IMR-90 (cell line): Measurements from ENCODE around the gene JADE2. TPM values are rescaled to one million over a fixed set of nuclear protein-coding genes. Genes with fewer than 3 reads are reported as not detected.

Experiments used
- ATAC-seq: fragments of 200-7000 bp; cut with Tn5 transposase; 2 replicates; pipeline ENCODE4 v1.9.1; 2020; ENCODE audit warnings: low read depth, mild to moderate bottlenecking, moderate library complexity
- BruUV-seq: library from RNA; stranded (reverse); fragments of 400-500 nt; replicated peaks from 2 replicates; lab custom pipeline; 2021; lab: Mats Ljungman, UMichigan
- CTCF ChIA-PET: fragments of 300-600 bp; formaldehyde crosslinking; extraction: SDS; loops from one replicate; lab custom pipeline; 2021; ENCODE audit warnings: antibody characterized with exemption; lab: Yijun Ruan, JAX
- POLR2A ChIA-PET: fragments of 300-600 bp; sonication (Branson Sonifier 250); formaldehyde crosslinking; loops from one replicate; lab custom pipeline; 2022; ENCODE audit warnings: antibody characterized with exemption; ENCODE audit not compliant: unreplicated experiment; lab: Charles Lee
- DNase-seq: peaks from one replicate; pipeline ENCODE4 v3.0.0; 2013
- H2AFZ ChIP-seq: replicated peaks from 2 replicates; pipeline ENCODE3; 2013; ENCODE audit warnings: low read length, mild to moderate bottlenecking; ENCODE audit not compliant: poor library complexity
- H2AK5ac ChIP-seq: 2 replicates; pipeline ENCODE4 v1.6.1; 2013; ENCODE audit warnings: low read depth, low read length, inconsistent platforms
- H2AK9ac ChIP-seq: replicated peaks from 2 replicates; pipeline ENCODE3; 2013; ENCODE audit warnings: mild to moderate bottlenecking, low read depth, low read length, moderate library complexity; ENCODE audit not compliant: poor library complexity
- H2BK120ac ChIP-seq: 2 replicates; pipeline ENCODE4 v1.6.1; 2013; ENCODE audit warnings: low read depth, low read length, inconsistent platforms
- H2BK15ac ChIP-seq: 3 replicates; pipeline ENCODE4 v1.6.1; 2013; ENCODE audit warnings: low read depth, low read length, inconsistent platforms
- H2BK20ac ChIP-seq: 2 replicates; pipeline ENCODE4 v1.6.1; 2013; ENCODE audit warnings: low read depth, mild to moderate bottlenecking, inconsistent platforms, low read length, moderate library complexity
- H2BK5ac ChIP-seq: 2 replicates; pipeline ENCODE4 v1.6.1; 2013; ENCODE audit warnings: mild to moderate bottlenecking, low read depth, low read length, inconsistent platforms; ENCODE audit not compliant: poor library complexity, severe bottlenecking
- H3K14ac ChIP-seq: replicated peaks from 2 replicates; pipeline ENCODE4 v1.6.1; 2013; ENCODE audit warnings: low read depth, low read length, inconsistent platforms
- H3K18ac ChIP-seq: 2 replicates; pipeline ENCODE4 v1.6.1; 2013; ENCODE audit warnings: low read depth, low read length, control low read depth
- H3K23ac ChIP-seq: 2 replicates; pipeline ENCODE4 v1.6.1; 2013; ENCODE audit warnings: low read depth, low read length, inconsistent platforms
- H3K27ac ChIP-seq: 2 replicates; pipeline ENCODE4 v1.5.1; 2013; ENCODE audit warnings: mild to moderate bottlenecking, control low read depth, low read length; ENCODE audit not compliant: insufficient read depth
- H3K27me3 ChIP-seq: 2 replicates; pipeline ENCODE4 v1.6.1; 2013; ENCODE audit warnings: low read length; ENCODE audit not compliant: control insufficient read depth, insufficient read depth
- H3K36me3 ChIP-seq: 2 replicates; pipeline ENCODE4 v1.6.1; 2013; ENCODE audit warnings: low read length, mixed read lengths; ENCODE audit not compliant: control insufficient read depth, insufficient read depth
- H3K4ac ChIP-seq: 2 replicates; pipeline ENCODE4 v1.6.1; 2013; ENCODE audit warnings: low read depth, low read length, inconsistent platforms
- H3K4me1 ChIP-seq: 2 replicates; pipeline ENCODE4 v1.6.1; 2013; ENCODE audit warnings: low read length, mixed read lengths; ENCODE audit not compliant: control insufficient read depth, insufficient read depth
- H3K4me2 ChIP-seq: 2 replicates; pipeline ENCODE4 v1.6.1; 2013; ENCODE audit warnings: low read depth, mild to moderate bottlenecking, control low read depth, low read length, moderate library complexity
- H3K4me3 ChIP-seq: 2 replicates; pipeline ENCODE4 v1.5.1; 2013; ENCODE audit warnings: low read depth, mild to moderate bottlenecking, control low read depth, low read length, moderate library complexity; ENCODE audit not compliant: insufficient read depth
- H3K56ac ChIP-seq: 2 replicates; pipeline ENCODE4 v1.6.1; 2013; ENCODE audit warnings: low read length, inconsistent platforms; ENCODE audit not compliant: insufficient read depth; ENCODE audit errors: extremely low read depth
- H3K79me1 ChIP-seq, 2 experiments: 2 replicates each; pipeline ENCODE4 v1.6.1; 2013; ENCODE audit warnings: low read length in 2 of 2, inconsistent platforms in 1 of 2, low read depth in 1 of 2
- H3K9ac ChIP-seq: 2 replicates; pipeline ENCODE4 v1.6.1; 2013; ENCODE audit warnings: low read depth, low read length, control low read depth
- H3K9me1 ChIP-seq: 2 replicates; pipeline ENCODE4 v1.6.1; 2013; ENCODE audit warnings: low read length, inconsistent platforms; ENCODE audit not compliant: insufficient read depth
- H3K9me3 ChIP-seq: 2 replicates; pipeline ENCODE4 v1.6.1; 2013; ENCODE audit warnings: low read length; ENCODE audit not compliant: control insufficient read depth, insufficient read depth
- H4K20me1 ChIP-seq: 2 replicates; pipeline ENCODE4 v1.6.1; 2013; ENCODE audit warnings: low read length, inconsistent platforms; ENCODE audit not compliant: insufficient read depth
- H4K5ac ChIP-seq: 2 replicates; pipeline ENCODE4 v1.6.1; 2013; ENCODE audit warnings: mild to moderate bottlenecking, low read depth, low read length, control low read depth
- H4K8ac ChIP-seq, 2 experiments: 2 replicates each; pipeline ENCODE4 v1.6.1; 2013; ENCODE audit warnings: low read depth in 2 of 2, low read length in 2 of 2, control low read depth in 1 of 2, inconsistent platforms in 1 of 2
- H4K91ac ChIP-seq: 2 replicates; pipeline ENCODE4 v1.6.1; 2013; ENCODE audit warnings: low read depth, low read length, inconsistent platforms; ENCODE audit not compliant: insufficient read depth
- BHLHE40 ChIP-seq: fragments of 150-350 bp; IDR thresholded peaks from 2 replicates; pipeline ENCODE4 v1.6.1; 2016; ENCODE audit warnings: mild to moderate bottlenecking, low read depth, low read length
- FOS ChIP-seq: fragments of 150-350 bp; IDR thresholded peaks from 2 replicates; pipeline ENCODE4 v1.6.1; 2016; ENCODE audit warnings: low read depth, low read length
- RAD21 ChIP-seq: IDR thresholded peaks from 2 replicates; pipeline ENCODE4 v1.6.1; 2012; ENCODE audit warnings: low read length, improper control_type of control experiment
- RCOR1 ChIP-seq: IDR thresholded peaks from 2 replicates; pipeline ENCODE4 v1.6.1; 2012; ENCODE audit warnings: mild to moderate bottlenecking, low read length, improper control_type of control experiment; ENCODE audit not compliant: insufficient replicate concordance
- SMC3 ChIP-seq: fragments of 150-350 bp; IDR thresholded peaks from 2 replicates; pipeline ENCODE4 v1.6.1; 2016; ENCODE audit warnings: low read depth, mild to moderate bottlenecking, antibody characterized with exemption, low read length, moderate library complexity
- USF2 ChIP-seq: fragments of 150-350 bp; IDR thresholded peaks from 2 replicates; pipeline ENCODE4 v1.6.1; 2017; ENCODE audit warnings: mild to moderate bottlenecking, antibody characterized with exemption, low read length, low read depth
- WGBS, 2 experiments: methylation state at CpG; one replicate each; pipeline versions ENCODE4 v1.1.5 to v1.1.7; 2013; ENCODE audit warnings: missing lambda C conversion rate in 2 of 2; ENCODE audit not compliant: insufficient read length in 1 of 2; ENCODE audit errors: extremely low coverage in 2 of 2; 5-methylcytosine and 5-hydroxymethylcytosine counted together
- dilution Hi-C: fragments of 300-500 bp; cut with HindIII; formaldehyde crosslinking; loops from one replicate; pipeline ENCODE4 v1.14.3; 2018; ENCODE audit warnings: low sequenced_read_pairs; ENCODE audit not compliant: unreplicated experiment
- in situ Hi-C: fragments of 300-500 bp; cut with MboI; formaldehyde crosslinking; loops from 3 replicates; pipeline ENCODE4 v1.14.3; 2019; ENCODE audit warnings: low sequenced_read_pairs, inconsistent platforms, mixed read lengths
- intact Hi-C: fragments of 100-400 bp; cut with micrococcal nuclease; formaldehyde crosslinking; loops from 2 replicates; pipeline ENCODE4 v1.10.0; 2022
- polyA plus RNA-seq, 3 experiments: library from polyadenylated mRNA; depleted of rRNA; stranded (reverse); fragments of >200 nt; gene quantifications; 2 replicates each; pipeline ENCODE4 v1.2.3, GENCODE V29; 2012; ENCODE audit warnings: low replicate concordance in 1 of 3
- total RNA-seq: library from RNA; depleted of rRNA; stranded (reverse); fragments of >200 nt; gene quantifications from 2 replicates; pipeline ENCODE4 v1.2.3, GENCODE V29; 2012

Gene JADE2
- total and polyA plus RNA-seq, 2 of the 4 experiments (the other 2 are of a cell fraction) = 13.3 to 14.9 TPM

GRCh38 chr5:134555223-134555889 lies 29.9 kb downstream of the JADE2 start:
- Histone ChIP-seq H3K4me3 (no peak overlapping the region), H3K79me1 (peaks cover 36 to 65% of the 10 kb centered on the region in 2 experiments), H2BK5ac (peak overlapping the region; percentile 96), H3K9me1 (peaks cover 59% of the 10 kb centered on the region), H2BK15ac (peak overlapping the region; percentile 94), H4K91ac (peak overlapping the region; percentile 97), H2BK20ac (peak overlapping the region; percentile 84), H4K8ac (peak overlapping the region; percentile 39 to 86), H2BK120ac (peak overlapping the region; percentile 95), H4K20me1 (0 out of 2 replicates have a peak, but pooled peaks cover 3% of the 10 kb centered on the region), H3K4me1 (peaks cover 49% of the 10 kb centered on the region), H3K9ac (no peak overlapping the region), H2AFZ (peak overlapping the region; percentile 1), H3K23ac (peak overlapping the region; percentile 16; the same call in 1 of the 2 replicates), H3K27ac (peak overlapping the region; percentile 36), H3K18ac (peak overlapping the region; percentile 7), H3K14ac (peak overlapping the region; percentile 62), H2AK5ac (peak overlapping the region; percentile 82), H3K4ac (peak overlapping the region; percentile 96), H3K36me3 (peaks cover 25% of the 10 kb centered on the region), H3K27me3 (no peaks in the 10 kb centered on the region), H4K5ac (peak overlapping the region; percentile 46), H3K56ac (0 out of 2 replicates have a peak overlapping the region, but pooled peaks have one; percentile 19), H2AK9ac (peak overlapping the region; percentile 89), H3K4me2 (no peak overlapping the region), H3K9me3 (no peaks in the 10 kb centered on the region)
- no TSS peak for BruUV-seq
- POLR2A ChIA-PET = no interaction called here
- dilution Hi-C loops = no loop called here
- no peak for TF ChIP-seq BHLHE40
- no peak for TF ChIP-seq RAD21
- no peak for TF ChIP-seq SMC3
- no peak for TF ChIP-seq FOS
- no peak for TF ChIP-seq USF2
- no peak for TF ChIP-seq RCOR1
- 100% methylated on average over 1 of the region's 7 CpGs; no CpG with 5 or more reads in 1 of the 2 experiments for WGBS, 2 experiments
- ATAC-seq (no peak), DNase-seq (no peak)
- CTCF ChIA-PET = interaction anchor here (1.3 kb wide), 1 partner anchor 27 kb away, joined by 4 read pairs; no protein-coding TSS in a partner anchor
- in situ Hi-C loops = no loop called here
- intact Hi-C loops = no loop called here
